Liver (tissue), 3 donors: ENCODE results near the gene TERB1.

Experiments used
- EGR1 ChIP-seq, 2 donors: IDR thresholded peaks; 2 replicates each; pipeline ENCODE4 v1.6.1; 2016 to 2018; ENCODE audit warnings: antibody characterized with exemption in 2 of 2, low read depth in 2 of 2
- FOXA1 ChIP-seq: IDR thresholded peaks from 2 replicates; pipeline ENCODE4 v1.6.1; 2016; ENCODE audit warnings: antibody characterized with exemption
- GABPA ChIP-seq, 2 donors: IDR thresholded peaks in 1 of 2; conservative IDR thresholded peaks in 1 of 2; 2 replicates each; pipeline ENCODE4 v1.6.1; 2016; ENCODE audit warnings: antibody characterized with exemption in 2 of 2, mild to moderate bottlenecking in 1 of 2, moderate library complexity in 1 of 2
- RAD21 ChIP-seq, 2 donors: IDR thresholded peaks; 2 replicates each; pipeline ENCODE4 v1.6.1; 2016; ENCODE audit warnings: antibody characterized with exemption in 2 of 2, mild to moderate bottlenecking in 2 of 2
- RXRA ChIP-seq, 2 donors: IDR thresholded peaks; 2 replicates each; pipeline ENCODE4 v1.6.1; 2017 to 2018; ENCODE audit warnings: antibody characterized with exemption in 2 of 2, mild to moderate bottlenecking in 1 of 2
- SP1 ChIP-seq: IDR thresholded peaks from 2 replicates; pipeline ENCODE4 v1.6.1; 2018; ENCODE audit warnings: antibody characterized with exemption, mild to moderate bottlenecking
- TAF1 ChIP-seq: conservative IDR thresholded peaks from 2 replicates; pipeline ENCODE4 v1.6.1; 2016; ENCODE audit warnings: antibody characterized with exemption, mild to moderate bottlenecking
- YY1 ChIP-seq: IDR thresholded peaks from 2 replicates; pipeline ENCODE4 v1.6.1; 2016; ENCODE audit warnings: antibody characterized with exemption, mild to moderate bottlenecking
- ZBTB33 ChIP-seq: IDR thresholded peaks from 2 replicates; pipeline ENCODE4 v1.6.1; 2016; ENCODE audit warnings: antibody characterized with exemption
- TF ChIP-seq, protein P1 (sequence below): fragments of 150-350 bp; IDR thresholded peaks from 2 replicates; pipeline ENCODE4 v1.5.1; 2017; ENCODE audit warnings: improper control_type of control experiment, low read depth, low read length; ENCODE audit not compliant: missing input control
- TF ChIP-seq, protein P2 (sequence below): IDR thresholded peaks from 2 replicates; pipeline ENCODE4 v1.6.1; 2016; ENCODE audit warnings: antibody characterized with exemption, mild to moderate bottlenecking
- TF ChIP-seq, protein P3 (sequence below): IDR thresholded peaks from 2 replicates; pipeline ENCODE4 v1.6.1; 2016; ENCODE audit warnings: antibody characterized with exemption
- TF ChIP-seq, protein P4 (sequence below): IDR thresholded peaks from 2 replicates; pipeline ENCODE4 v1.6.1; 2016; ENCODE audit warnings: antibody characterized with exemption
- donor health status: healthy.
- donor health status: healthy.

DNA sequence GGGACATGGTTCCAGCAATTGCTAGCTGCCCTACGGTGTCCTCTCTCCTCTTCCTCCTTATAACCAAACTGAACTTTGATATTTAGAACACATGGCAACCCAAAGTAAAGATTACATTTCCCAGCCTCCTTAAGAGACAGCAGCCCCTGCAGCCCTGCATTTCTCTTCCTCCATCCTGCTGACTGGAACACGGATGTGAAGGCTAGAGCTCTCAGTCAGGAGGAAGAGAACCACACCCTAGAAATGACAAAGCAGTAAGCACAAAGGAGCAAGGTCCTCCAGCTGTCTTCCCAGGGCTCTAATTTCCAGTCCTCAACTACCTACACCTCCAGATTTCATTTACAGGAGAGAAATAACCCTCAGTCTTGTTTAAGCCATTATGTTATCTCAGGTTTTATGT lies 60.9 kb downstream of the TERB1 start:
- TF ChIP-seq, protein P1, sequence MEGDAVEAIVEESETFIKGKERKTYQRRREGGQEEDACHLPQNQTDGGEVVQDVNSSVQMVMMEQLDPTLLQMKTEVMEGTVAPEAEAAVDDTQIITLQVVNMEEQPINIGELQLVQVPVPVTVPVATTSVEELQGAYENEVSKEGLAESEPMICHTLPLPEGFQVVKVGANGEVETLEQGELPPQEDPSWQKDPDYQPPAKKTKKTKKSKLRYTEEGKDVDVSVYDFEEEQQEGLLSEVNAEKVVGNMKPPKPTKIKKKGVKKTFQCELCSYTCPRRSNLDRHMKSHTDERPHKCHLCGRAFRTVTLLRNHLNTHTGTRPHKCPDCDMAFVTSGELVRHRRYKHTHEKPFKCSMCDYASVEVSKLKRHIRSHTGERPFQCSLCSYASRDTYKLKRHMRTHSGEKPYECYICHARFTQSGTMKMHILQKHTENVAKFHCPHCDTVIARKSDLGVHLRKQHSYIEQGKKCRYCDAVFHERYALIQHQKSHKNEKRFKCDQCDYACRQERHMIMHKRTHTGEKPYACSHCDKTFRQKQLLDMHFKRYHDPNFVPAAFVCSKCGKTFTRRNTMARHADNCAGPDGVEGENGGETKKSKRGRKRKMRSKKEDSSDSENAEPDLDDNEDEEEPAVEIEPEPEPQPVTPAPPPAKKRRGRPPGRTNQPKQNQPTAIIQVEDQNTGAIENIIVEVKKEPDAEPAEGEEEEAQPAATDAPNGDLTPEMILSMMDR = no peak
- TF ChIP-seq FOXA1 (no peak), GABPA (IDR thresholded peaks at IDR 0.05 in 1 of 2, conservative IDR thresholded peaks at IDR 0.05 in 1 of 2) (no peak), RAD21 (IDR thresholded peaks at IDR 0.05) (no peak), EGR1 (IDR thresholded peaks at IDR 0.05; ENCODE audit: low read depth in 2 of 2) (no peak), TAF1 (no peak), YY1 (no peak), ZBTB33 (no peak), SP1 (no peak), RXRA (IDR thresholded peaks at IDR 0.05) (no peak)
- TF ChIP-seq, protein P2, sequence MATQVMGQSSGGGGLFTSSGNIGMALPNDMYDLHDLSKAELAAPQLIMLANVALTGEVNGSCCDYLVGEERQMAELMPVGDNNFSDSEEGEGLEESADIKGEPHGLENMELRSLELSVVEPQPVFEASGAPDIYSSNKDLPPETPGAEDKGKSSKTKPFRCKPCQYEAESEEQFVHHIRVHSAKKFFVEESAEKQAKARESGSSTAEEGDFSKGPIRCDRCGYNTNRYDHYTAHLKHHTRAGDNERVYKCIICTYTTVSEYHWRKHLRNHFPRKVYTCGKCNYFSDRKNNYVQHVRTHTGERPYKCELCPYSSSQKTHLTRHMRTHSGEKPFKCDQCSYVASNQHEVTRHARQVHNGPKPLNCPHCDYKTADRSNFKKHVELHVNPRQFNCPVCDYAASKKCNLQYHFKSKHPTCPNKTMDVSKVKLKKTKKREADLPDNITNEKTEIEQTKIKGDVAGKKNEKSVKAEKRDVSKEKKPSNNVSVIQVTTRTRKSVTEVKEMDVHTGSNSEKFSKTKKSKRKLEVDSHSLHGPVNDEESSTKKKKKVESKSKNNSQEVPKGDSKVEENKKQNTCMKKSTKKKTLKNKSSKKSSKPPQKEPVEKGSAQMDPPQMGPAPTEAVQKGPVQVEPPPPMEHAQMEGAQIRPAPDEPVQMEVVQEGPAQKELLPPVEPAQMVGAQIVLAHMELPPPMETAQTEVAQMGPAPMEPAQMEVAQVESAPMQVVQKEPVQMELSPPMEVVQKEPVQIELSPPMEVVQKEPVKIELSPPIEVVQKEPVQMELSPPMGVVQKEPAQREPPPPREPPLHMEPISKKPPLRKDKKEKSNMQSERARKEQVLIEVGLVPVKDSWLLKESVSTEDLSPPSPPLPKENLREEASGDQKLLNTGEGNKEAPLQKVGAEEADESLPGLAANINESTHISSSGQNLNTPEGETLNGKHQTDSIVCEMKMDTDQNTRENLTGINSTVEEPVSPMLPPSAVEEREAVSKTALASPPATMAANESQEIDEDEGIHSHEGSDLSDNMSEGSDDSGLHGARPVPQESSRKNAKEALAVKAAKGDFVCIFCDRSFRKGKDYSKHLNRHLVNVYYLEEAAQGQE = no peak
- TF ChIP-seq, protein P3, sequence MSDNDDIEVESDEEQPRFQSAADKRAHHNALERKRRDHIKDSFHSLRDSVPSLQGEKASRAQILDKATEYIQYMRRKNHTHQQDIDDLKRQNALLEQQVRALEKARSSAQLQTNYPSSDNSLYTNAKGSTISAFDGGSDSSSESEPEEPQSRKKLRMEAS = no peak
- TF ChIP-seq, protein P4, sequence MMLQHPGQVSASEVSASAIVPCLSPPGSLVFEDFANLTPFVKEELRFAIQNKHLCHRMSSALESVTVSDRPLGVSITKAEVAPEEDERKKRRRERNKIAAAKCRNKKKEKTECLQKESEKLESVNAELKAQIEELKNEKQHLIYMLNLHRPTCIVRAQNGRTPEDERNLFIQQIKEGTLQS = no peak
